Fibroblast of lung (primary cell): ENCODE measurements around the gene CLDN34. TPM values are rescaled to one million over a fixed set of nuclear protein-coding genes. Genes with fewer than 3 reads are reported as not detected.

Experiments
- DNase-seq, 2 donors: peaks; one replicate each; pipeline versions ENCODE4 v3.0.0 to v3.0.0-alpha.2; 2010; ENCODE audit warnings: low read depth in 2 of 2
- H2AFZ ChIP-seq: 2 replicates; pipeline ENCODE4 v1.5.1; 2012; ENCODE audit warnings: low read length, control low read depth, inconsistent platforms
- H3K27ac ChIP-seq: 2 replicates; pipeline ENCODE4 v1.5.1; 2011; ENCODE audit warnings: low read length, control low read depth; ENCODE audit not compliant: insufficient read depth
- H3K27me3 ChIP-seq: 2 replicates; pipeline ENCODE4 v1.5.1; 2011; ENCODE audit warnings: mild to moderate bottlenecking, low read length; ENCODE audit not compliant: control insufficient read depth, insufficient read depth
- H3K36me3 ChIP-seq: 2 replicates; pipeline ENCODE4 v1.5.1; 2011; ENCODE audit warnings: low read length; ENCODE audit not compliant: control insufficient read depth, insufficient read depth
- H3K4me1 ChIP-seq: 2 replicates; pipeline ENCODE4 v1.5.1; 2011; ENCODE audit warnings: low read length; ENCODE audit not compliant: control insufficient read depth, insufficient read depth; ENCODE audit errors: extremely low read depth
- H3K4me2 ChIP-seq: 2 replicates; pipeline ENCODE4 v1.5.1; 2011; ENCODE audit warnings: low read length, control low read depth; ENCODE audit not compliant: insufficient read depth; ENCODE audit errors: extremely low read depth
- H3K4me3 ChIP-seq, 4 experiments: fragments of 200-600 bp in 1 of 4; sonication (generic) in 1 of 4; replicated peaks in 1 of 4; 2 replicates each; pipeline ENCODE4 v1.5.1; 2011 to 2016; ENCODE audit warnings: low read length in 4 of 4, low read depth in 3 of 4, mild to moderate bottlenecking in 3 of 4, control low read depth in 2 of 4, inconsistent platforms in 1 of 4, mixed read lengths in 1 of 4; ENCODE audit not compliant: insufficient read depth in 1 of 4; ENCODE audit errors: control extremely low read depth in 1 of 4
- H3K79me2 ChIP-seq: 2 replicates; pipeline ENCODE4 v1.5.1; 2012; ENCODE audit warnings: mild to moderate bottlenecking, low read length, inconsistent platforms; ENCODE audit not compliant: control insufficient read depth, insufficient read depth
- H3K9ac ChIP-seq: 2 replicates; pipeline ENCODE4 v1.5.1; 2011; ENCODE audit warnings: mild to moderate bottlenecking, low read length, control low read depth; ENCODE audit not compliant: insufficient read depth
- H3K9me3 ChIP-seq: 2 replicates; pipeline ENCODE4 v1.5.1; 2012; ENCODE audit warnings: low read depth, low read length; ENCODE audit not compliant: control insufficient read depth, insufficient read depth
- H4K20me1 ChIP-seq: 2 replicates; pipeline ENCODE4 v1.5.1; 2011; ENCODE audit warnings: low read length; ENCODE audit not compliant: control insufficient read depth, insufficient read depth; ENCODE audit errors: extremely low read depth
- EZH2 ChIP-seq: IDR thresholded peaks from 2 replicates; pipeline ENCODE4 v1.5.1; 2012; ENCODE audit warnings: low read length, control low read depth, mild to moderate bottlenecking; ENCODE audit errors: missing control alignments
- polyA plus RNA-seq, 2 donors: library from polyadenylated mRNA; depleted of rRNA in 1 of 2; stranded (reverse) in 1 of 2; unstranded in 1 of 2; fragments of >200 nt; gene quantifications; 2 replicates each; pipeline ENCODE4 v1.2.1, GENCODE V29; 2011 to 2012; ENCODE audit warnings: missing spikeins in 1 of 2
- total RNA-seq: library from RNA; depleted of rRNA; stranded (reverse); fragments of >200 nt; gene quantifications from 2 replicates; pipeline ENCODE4 v1.2.1, GENCODE V29; 2014
- TF ChIP-seq, protein P1 (sequence below), 2 donors: IDR thresholded peaks in 1 of 2; conservative IDR thresholded peaks in 1 of 2; 1 replicate in 1 of 2; 2 replicates in 1 of 2; pipeline ENCODE4 v1.5.1; 2011 to 2012; ENCODE audit warnings: low read length in 2 of 2, control low read depth in 1 of 2, inconsistent platforms in 1 of 2, low read depth in 1 of 2, mild to moderate bottlenecking in 1 of 2

The CLDN34 gene
- total and polyA plus RNA-seq, 2 donors (not counting 1 experiment from before 2014, with no cell fraction given): not detected

DNA sequence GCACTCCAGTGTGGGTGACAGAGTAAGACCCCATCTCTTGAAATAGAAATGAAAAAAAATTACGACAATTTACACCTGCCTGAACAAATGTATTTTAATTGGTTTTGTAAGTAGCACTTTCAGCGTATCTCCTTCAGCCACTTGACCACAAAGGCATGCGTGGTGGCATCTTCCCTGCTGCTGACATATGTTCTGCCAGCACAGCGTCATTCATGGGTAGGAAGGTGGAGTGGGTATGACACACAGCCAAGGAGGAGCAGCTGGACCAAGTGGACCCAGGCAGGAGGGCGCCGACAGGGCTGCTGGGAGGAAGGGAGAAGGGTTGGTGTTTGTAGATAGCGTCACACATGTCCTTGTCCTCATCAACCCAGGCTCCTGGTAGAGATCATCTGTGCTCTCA, 28.6 kb upstream of the CLDN34 start:
- H2AFZ ChIP-seq: no peak overlapping the region
- no peaks in the 10 kb centered on the region for H3K4me1 ChIP-seq
- no peaks in the 10 kb centered on the region for H3K36me3 ChIP-seq
- H3K27me3 ChIP-seq: no peaks in the 10 kb centered on the region
- no peak overlapping the region for H3K4me2 ChIP-seq
- H3K79me2 ChIP-seq: no peaks in the 10 kb centered on the region
- no peak overlapping the region for H3K4me3 ChIP-seq
- no peaks in the 10 kb centered on the region for H3K9me3 ChIP-seq
- TF ChIP-seq, protein P1, sequence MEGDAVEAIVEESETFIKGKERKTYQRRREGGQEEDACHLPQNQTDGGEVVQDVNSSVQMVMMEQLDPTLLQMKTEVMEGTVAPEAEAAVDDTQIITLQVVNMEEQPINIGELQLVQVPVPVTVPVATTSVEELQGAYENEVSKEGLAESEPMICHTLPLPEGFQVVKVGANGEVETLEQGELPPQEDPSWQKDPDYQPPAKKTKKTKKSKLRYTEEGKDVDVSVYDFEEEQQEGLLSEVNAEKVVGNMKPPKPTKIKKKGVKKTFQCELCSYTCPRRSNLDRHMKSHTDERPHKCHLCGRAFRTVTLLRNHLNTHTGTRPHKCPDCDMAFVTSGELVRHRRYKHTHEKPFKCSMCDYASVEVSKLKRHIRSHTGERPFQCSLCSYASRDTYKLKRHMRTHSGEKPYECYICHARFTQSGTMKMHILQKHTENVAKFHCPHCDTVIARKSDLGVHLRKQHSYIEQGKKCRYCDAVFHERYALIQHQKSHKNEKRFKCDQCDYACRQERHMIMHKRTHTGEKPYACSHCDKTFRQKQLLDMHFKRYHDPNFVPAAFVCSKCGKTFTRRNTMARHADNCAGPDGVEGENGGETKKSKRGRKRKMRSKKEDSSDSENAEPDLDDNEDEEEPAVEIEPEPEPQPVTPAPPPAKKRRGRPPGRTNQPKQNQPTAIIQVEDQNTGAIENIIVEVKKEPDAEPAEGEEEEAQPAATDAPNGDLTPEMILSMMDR (conservative IDR thresholded peaks at IDR 0.05 in 1 of 2, IDR thresholded peaks at IDR 0.05 in 1 of 2; ENCODE audit: low read depth in 1 of 2, low read length in 2 of 2): no peak
- TF ChIP-seq EZH2: no peak
- DNase-seq: no peak
- no peaks in the 10 kb centered on the region for H4K20me1 ChIP-seq
- no peak overlapping the region for H3K27ac ChIP-seq
- H3K9ac ChIP-seq: no peak overlapping the region

DNA sequence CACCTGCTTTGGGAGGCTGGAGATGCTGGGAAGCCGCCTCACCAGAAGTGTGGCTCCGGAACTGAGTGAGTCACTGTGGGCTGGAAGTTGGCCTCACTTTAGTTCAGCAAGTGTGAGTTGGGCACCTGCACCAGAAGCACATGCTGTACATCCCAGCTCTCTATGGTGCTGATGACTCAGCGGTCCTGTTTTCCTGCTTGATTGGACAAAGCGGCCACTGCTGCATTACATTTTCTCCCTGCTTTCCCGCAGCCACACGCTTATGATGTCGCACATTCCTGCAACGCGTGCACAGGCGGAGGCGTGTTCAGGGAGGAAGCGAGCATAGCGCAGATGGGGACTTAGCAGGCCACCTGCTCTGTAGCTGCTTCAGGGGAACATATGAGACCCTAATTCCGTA, 26.7 kb upstream of the CLDN34 start:
- H3K4me2 ChIP-seq: no peak overlapping the region
- H4K20me1 ChIP-seq: no peaks in the 10 kb centered on the region
- TF ChIP-seq, protein P1 (conservative IDR thresholded peaks at IDR 0.05 in 1 of 2, IDR thresholded peaks at IDR 0.05 in 1 of 2; ENCODE audit: low read depth in 1 of 2, low read length in 2 of 2): no peak
- TF ChIP-seq EZH2: no peak
- H3K4me1 ChIP-seq: no peaks in the 10 kb centered on the region
- no peak overlapping the region for H2AFZ ChIP-seq
- DNase-seq: peak; percentile 60 to 94
- no peak overlapping the region for H3K4me3 ChIP-seq
- H3K79me2 ChIP-seq: no peaks in the 10 kb centered on the region
- H3K9me3 ChIP-seq: no peaks in the 10 kb centered on the region
- H3K27ac ChIP-seq: no peak overlapping the region
- no peak overlapping the region for H3K9ac ChIP-seq
- no peaks in the 10 kb centered on the region for H3K36me3 ChIP-seq
- no peaks in the 10 kb centered on the region for H3K27me3 ChIP-seq

DNA sequence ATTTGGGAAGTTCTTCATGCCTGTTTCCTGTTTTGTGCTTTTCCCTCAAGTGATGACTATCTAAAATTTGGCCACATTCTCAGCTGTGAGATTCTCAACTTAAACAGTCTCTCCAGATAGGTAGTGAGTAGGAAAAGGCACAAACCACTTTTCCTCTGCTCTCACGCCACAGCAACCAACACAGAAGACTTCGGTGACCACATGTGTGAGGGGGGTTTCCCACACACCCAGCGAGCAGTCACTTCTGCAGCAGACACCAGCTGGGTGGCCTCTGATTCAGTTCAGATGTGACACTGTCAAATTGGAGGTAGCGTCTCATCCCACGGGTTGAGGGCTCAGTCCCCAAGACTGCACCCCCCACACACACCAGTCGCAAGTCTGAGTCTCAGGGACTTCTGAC, 25.1 kb upstream of the CLDN34 start:
- Histone ChIP-seq H3K9me3 (no peaks in the 10 kb centered on the region), H3K4me2 (no peak overlapping the region), H3K27me3 (no peaks in the 10 kb centered on the region), H3K27ac (no peak overlapping the region), H3K9ac (no peak overlapping the region), H3K36me3 (no peaks in the 10 kb centered on the region), H4K20me1 (no peaks in the 10 kb centered on the region), H3K79me2 (no peaks in the 10 kb centered on the region), H3K4me3 (no peak overlapping the region), H2AFZ (no peak overlapping the region), H3K4me1 (no peaks in the 10 kb centered on the region)
- TF ChIP-seq EZH2: no peak
- TF ChIP-seq, protein P1 (conservative IDR thresholded peaks at IDR 0.05 in 1 of 2, IDR thresholded peaks at IDR 0.05 in 1 of 2; ENCODE audit: low read depth in 1 of 2, low read length in 2 of 2): no peak
- no peak for DNase-seq
